ENCODE measurements around the gene AAR2.
A peak's percentile ranks its signal among the peaks of the same experiment; 100 is the strongest.

Gene AAR2

DNA sequence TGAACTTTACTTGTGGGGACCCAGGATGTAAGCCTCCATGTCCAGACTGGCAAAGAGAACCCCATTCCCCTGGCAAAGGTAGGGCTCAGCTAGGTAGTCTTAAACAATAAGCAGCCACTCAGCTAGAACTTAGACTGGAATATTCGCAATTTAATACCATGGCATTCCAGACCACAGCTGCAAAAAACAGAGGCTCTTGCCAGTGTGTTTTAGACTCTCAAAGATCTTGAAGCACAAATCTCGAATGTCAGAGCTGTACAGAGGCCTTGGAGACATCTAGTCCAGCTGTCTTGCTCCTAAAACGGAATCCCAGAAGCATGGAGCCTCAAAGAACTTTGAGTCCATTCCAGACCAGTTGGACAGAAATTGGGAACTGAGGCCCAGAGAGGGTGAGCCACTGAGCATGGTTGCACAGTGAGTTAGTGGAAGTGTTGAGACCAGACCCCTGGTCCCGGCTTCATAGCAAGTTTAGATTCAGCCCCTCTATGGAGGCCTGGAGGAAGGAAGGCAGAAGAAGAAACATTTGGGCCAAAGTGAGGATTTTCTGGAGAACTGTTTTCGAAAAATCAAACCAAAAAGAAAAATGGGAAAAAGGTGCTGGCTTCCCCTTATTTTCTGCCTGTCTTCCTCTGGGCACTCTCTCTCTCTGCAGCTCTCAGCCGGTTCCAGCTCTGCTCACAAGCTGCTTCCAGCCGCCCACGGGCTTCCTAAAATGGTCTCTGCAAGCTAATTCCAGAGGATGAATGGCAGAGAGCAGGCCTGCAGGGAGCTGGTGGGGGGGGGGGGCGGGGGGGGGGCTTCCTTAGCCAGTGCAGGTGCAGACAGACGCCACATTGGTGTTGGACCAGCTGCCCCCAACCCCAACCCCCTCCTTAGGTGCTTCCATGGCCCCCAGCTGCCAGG, 32.4 kb downstream of the AAR2 start:
- TF ChIP-seq YY1 (IDR thresholded peaks at IDR 0.05; ENCODE audit: insufficient read depth, insufficient read length) (no peak), ZNF274 (IDR thresholded peaks at IDR 0.05; ENCODE audit: low read depth, low read length) (no peak), SUZ12 (IDR thresholded peaks at IDR 0.05; ENCODE audit: extremely low read depth, insufficient read depth, insufficient read length) (no peak)

DNA sequence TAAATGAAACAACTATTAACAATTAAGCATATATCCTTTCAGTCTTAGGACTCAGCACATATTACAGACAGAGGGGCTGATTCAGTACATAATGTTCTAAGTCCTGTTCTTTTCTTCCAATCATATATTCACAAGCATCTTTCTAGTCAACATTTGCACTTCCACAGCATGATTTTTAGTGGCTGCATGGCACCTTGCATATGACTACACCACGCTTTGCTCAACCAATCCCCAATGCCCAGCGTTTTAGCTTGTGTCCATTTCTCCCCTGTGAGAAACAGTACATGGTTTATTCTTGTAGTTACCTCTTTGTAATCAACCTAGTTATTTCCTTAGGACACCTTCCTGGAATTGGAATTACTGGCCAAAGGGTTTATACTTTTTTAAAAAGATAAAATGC, 33.2 kb downstream of the AAR2 start:
- DNase-seq (ENCODE audit: low read depth, low spot score) = no peak
- H3K27me3 ChIP-seq (ENCODE audit: insufficient read depth, insufficient read length) = no peaks in the 10 kb centered on the region
- H3K9me3 ChIP-seq (ENCODE audit: insufficient read depth, low read length) = no peaks in the 10 kb centered on the region
- no peak overlapping the region for H3K4me3 ChIP-seq (ENCODE audit: insufficient read length, low read depth)
- no peak overlapping the region for H3K9ac ChIP-seq (ENCODE audit: insufficient read length, low read depth)
- no peak for TF ChIP-seq YY1 (IDR thresholded peaks at IDR 0.05; ENCODE audit: insufficient read depth, insufficient read length)
- no peak for TF ChIP-seq SUZ12 (IDR thresholded peaks at IDR 0.05; ENCODE audit: extremely low read depth, insufficient read depth, insufficient read length)
- TF ChIP-seq ZNF274 (IDR thresholded peaks at IDR 0.05; ENCODE audit: low read depth, low read length) = no peak
- peaks cover 27% of the 10 kb centered on the region for H3K4me1 ChIP-seq (ENCODE audit: insufficient read depth, insufficient read length)
- H3K36me3 ChIP-seq (ENCODE audit: insufficient read depth, insufficient read length, low read length) = no peaks in the 10 kb centered on the region

More for the DNA sequence above, 32.4 kb downstream of the AAR2 start:
- Histone ChIP-seq H3K9me3 (ENCODE audit: insufficient read depth, low read length) (no peaks in the 10 kb centered on the region), H3K4me3 (ENCODE audit: insufficient read length, low read depth) (no peak overlapping the region), H3K9ac (ENCODE audit: insufficient read length, low read depth) (no peak overlapping the region), H3K36me3 (ENCODE audit: insufficient read depth, insufficient read length, low read length) (no peaks in the 10 kb centered on the region), H3K4me1 (ENCODE audit: insufficient read depth, insufficient read length) (peaks cover 23% of the 10 kb centered on the region), H3K27me3 (ENCODE audit: insufficient read depth, insufficient read length) (no peaks in the 10 kb centered on the region)
- DNase-seq (ENCODE audit: low read depth, low spot score) = no peak

DNA sequence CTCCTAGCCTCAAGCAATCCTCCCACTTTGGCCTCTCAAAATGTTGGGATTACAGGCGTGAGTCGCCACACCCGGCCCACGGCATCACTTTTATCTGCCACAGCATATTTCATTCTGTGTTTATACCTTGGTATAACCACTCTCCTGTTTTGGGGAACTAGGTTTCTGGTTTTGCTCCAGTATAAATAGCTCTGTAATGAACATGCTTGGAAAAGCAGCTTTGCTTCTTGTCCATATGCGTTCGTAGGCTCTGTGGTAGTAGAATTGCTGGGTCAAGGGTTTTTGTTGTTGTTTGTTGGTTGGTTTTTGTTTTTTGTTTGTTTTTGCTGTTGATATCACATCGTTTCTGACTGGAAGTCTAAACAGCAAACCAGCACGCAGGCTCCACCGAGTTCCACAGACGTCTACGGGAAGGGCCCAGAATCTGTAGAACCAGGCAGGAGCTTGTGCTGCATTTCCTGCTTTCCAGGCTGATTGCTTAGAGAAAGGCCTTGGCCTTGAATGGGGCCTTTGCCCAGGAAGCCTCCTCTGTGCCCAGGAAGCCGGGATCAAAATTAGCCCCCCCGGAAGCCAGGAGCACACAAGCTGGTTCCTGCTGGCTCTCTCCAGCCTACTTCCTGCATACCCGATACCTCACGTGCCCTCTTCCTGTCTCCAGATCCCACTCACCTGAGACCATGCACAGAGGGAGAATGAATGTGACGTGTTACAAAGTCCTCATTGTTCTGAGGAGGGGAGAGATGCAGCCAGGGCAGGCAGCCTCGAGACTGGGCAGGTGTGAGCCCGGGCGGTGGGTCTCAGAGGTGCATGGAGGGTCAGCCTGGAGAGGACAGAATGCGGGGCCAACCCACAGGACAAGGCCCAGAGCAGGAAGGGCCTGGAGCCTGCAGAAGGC, 34.7 kb downstream of the AAR2 start:
- DNase-seq (ENCODE audit: low read depth, low spot score) = no peak
- H3K4me3 ChIP-seq (ENCODE audit: insufficient read length, low read depth) = no peak overlapping the region
- peak overlapping the region; percentile 11 for H3K9ac ChIP-seq (ENCODE audit: insufficient read length, low read depth)
- peaks cover 27% of the 10 kb centered on the region for H3K4me1 ChIP-seq (ENCODE audit: insufficient read depth, insufficient read length)
- no peaks in the 10 kb centered on the region for H3K9me3 ChIP-seq (ENCODE audit: insufficient read depth, low read length)
- TF ChIP-seq YY1 (IDR thresholded peaks at IDR 0.05; ENCODE audit: insufficient read depth, insufficient read length) = no peak
- no peak for TF ChIP-seq SUZ12 (IDR thresholded peaks at IDR 0.05; ENCODE audit: extremely low read depth, insufficient read depth, insufficient read length)
- TF ChIP-seq ZNF274 (IDR thresholded peaks at IDR 0.05; ENCODE audit: low read depth, low read length) = no peak
- no peaks in the 10 kb centered on the region for H3K36me3 ChIP-seq (ENCODE audit: insufficient read depth, insufficient read length, low read length)
- no peaks in the 10 kb centered on the region for H3K27me3 ChIP-seq (ENCODE audit: insufficient read depth, insufficient read length)

DNA sequence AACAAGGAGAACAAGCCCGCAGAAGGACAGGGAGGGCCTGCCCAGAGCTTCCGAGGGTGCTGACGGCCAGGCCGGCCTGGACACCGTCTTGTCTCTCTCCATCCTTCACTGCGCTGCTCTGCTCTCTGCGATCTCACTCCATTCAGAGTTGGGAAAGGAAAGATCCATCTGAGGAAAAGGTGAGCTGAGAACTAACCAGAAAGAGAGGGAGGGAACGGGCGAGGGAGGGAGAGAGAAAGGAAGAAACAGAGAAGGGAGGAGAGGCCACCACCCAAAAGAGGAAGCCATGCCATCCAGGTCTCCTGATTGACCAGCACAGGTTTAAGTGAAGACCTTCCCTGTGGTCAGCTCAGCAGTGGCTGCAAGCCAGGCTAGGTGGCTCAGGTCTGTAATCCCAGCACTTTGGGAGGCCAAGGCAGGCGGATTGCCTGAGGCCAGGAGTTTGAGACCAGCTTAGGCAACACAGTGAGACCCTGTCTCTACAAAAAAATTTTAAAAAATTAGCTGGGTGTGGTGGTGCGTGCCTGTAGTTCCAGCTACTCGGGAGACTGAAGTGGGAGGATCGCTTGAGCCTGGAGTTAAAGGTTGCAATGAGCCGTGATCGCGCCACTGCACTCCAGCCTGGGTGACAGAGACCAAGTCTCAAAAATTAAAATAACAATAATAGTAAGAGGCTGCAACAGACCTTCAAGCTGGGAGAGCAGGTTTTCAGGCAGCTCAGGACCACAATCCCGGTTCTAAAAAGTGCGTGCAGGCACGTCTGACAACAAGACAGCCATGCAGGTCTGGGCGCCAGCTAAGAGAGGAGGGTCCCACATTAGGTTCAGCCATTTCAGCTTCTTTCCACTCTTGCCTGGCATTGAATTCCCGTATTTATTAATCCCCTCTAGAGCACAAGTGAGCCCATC, 35.6 kb downstream of the AAR2 start:
- Histone ChIP-seq H3K9me3 (ENCODE audit: insufficient read depth, low read length) (no peaks in the 10 kb centered on the region), H3K36me3 (ENCODE audit: insufficient read depth, insufficient read length, low read length) (no peaks in the 10 kb centered on the region), H3K4me1 (ENCODE audit: insufficient read depth, insufficient read length) (peaks cover 27% of the 10 kb centered on the region), H3K27me3 (ENCODE audit: insufficient read depth, insufficient read length) (no peaks in the 10 kb centered on the region), H3K4me3 (ENCODE audit: insufficient read length, low read depth) (no peak overlapping the region), H3K9ac (ENCODE audit: insufficient read length, low read depth) (peak overlapping the region; percentile 11)
- no peak for DNase-seq (ENCODE audit: low read depth, low spot score)
- TF ChIP-seq ZNF274 (IDR thresholded peaks at IDR 0.05; ENCODE audit: low read depth, low read length) = no peak
- no peak for TF ChIP-seq YY1 (IDR thresholded peaks at IDR 0.05; ENCODE audit: insufficient read depth, insufficient read length)
- TF ChIP-seq SUZ12 (IDR thresholded peaks at IDR 0.05; ENCODE audit: extremely low read depth, insufficient read depth, insufficient read length) = no peak

DNA sequence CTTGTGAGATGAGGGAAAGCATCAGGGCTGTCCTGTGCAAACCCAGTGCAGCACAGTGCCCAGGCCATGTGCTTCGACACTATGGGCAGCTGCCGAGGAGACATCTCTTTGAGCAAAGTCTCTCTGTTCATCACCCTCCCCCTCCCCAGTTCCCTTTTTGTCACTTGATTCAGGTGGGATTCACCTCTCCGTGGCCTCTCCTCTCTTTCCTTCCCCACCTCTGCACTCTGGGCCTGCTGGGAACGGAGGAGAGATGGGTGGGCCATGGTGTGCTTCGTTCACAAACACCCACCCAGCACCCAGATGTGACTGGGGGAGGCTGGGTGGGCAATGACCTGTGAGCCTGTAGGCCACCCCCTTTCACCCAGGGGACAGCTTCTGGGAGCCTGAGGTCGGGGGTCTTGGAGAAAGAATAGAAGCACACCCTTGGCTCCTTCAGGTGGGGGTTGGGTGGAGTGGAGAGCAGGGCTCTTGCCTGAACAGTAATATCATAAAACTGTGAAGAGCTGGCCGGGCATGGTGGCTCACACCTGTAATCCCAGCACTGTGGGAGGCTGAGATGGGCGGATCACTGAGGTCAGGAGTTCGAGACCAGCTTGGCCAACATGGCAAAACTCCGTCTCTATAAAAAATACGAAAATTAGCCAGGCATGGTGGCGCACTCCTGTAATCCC, 36.4 kb downstream of the AAR2 start:
- peaks cover 20% of the 10 kb centered on the region for H3K4me1 ChIP-seq (ENCODE audit: insufficient read depth, insufficient read length)
- H3K9me3 ChIP-seq (ENCODE audit: insufficient read depth, low read length) = no peaks in the 10 kb centered on the region
- no peak for DNase-seq (ENCODE audit: low read depth, low spot score)
- H3K9ac ChIP-seq (ENCODE audit: insufficient read length, low read depth) = no peak overlapping the region
- H3K4me3 ChIP-seq (ENCODE audit: insufficient read length, low read depth) = no peak overlapping the region
- no peaks in the 10 kb centered on the region for H3K36me3 ChIP-seq (ENCODE audit: insufficient read depth, insufficient read length, low read length)
- no peak for TF ChIP-seq YY1 (IDR thresholded peaks at IDR 0.05; ENCODE audit: insufficient read depth, insufficient read length)
- TF ChIP-seq SUZ12 (IDR thresholded peaks at IDR 0.05; ENCODE audit: extremely low read depth, insufficient read depth, insufficient read length) = no peak
- TF ChIP-seq ZNF274 (IDR thresholded peaks at IDR 0.05; ENCODE audit: low read depth, low read length) = no peak
- no peaks in the 10 kb centered on the region for H3K27me3 ChIP-seq (ENCODE audit: insufficient read depth, insufficient read length)

Data from NT2/D1 (cell line).